Endothelial cell (in vitro differentiated cells): ENCODE results near the gene USP10. TPM values are rescaled to one million over a fixed set of nuclear protein-coding genes. Genes with fewer than 3 reads are reported as not detected.

Source experiments
- DNase-seq: peaks from one replicate; pipeline ENCODE4 v3.0.0; 2021; ENCODE audit warnings: low spot score
- H3K27ac Mint-ChIP-seq: one replicate; pipeline ENCODE4 v1.8.0; 2021; ENCODE audit warnings: mixed read lengths, inconsistent platforms; ENCODE audit not compliant: unreplicated experiment
- H3K27me3 Mint-ChIP-seq: one replicate; pipeline ENCODE4 v1.8.0; 2021; ENCODE audit warnings: mild to moderate bottlenecking, moderate library complexity, mixed read lengths, inconsistent platforms; ENCODE audit not compliant: unreplicated experiment
- H3K36me3 Mint-ChIP-seq: one replicate; pipeline ENCODE4 v1.8.0; 2021; ENCODE audit warnings: mild to moderate bottlenecking, low read depth, mixed read lengths, inconsistent platforms; ENCODE audit not compliant: unreplicated experiment
- H3K4me1 Mint-ChIP-seq: one replicate; pipeline ENCODE4 v1.8.0; 2021; ENCODE audit warnings: mild to moderate bottlenecking, mixed read lengths, inconsistent platforms; ENCODE audit not compliant: unreplicated experiment
- H3K4me3 Mint-ChIP-seq: one replicate; pipeline ENCODE4 v1.8.0; 2021; ENCODE audit warnings: mild to moderate bottlenecking, mixed read lengths, inconsistent platforms; ENCODE audit not compliant: unreplicated experiment
- H3K9me3 Mint-ChIP-seq: one replicate; pipeline ENCODE4 v1.8.0; 2021; ENCODE audit warnings: mixed read lengths, inconsistent platforms; ENCODE audit not compliant: unreplicated experiment
- total RNA-seq: library from RNA; stranded (reverse); fragmentation: NEBNext Ultra II Directional; extraction: Animal tissue kit (Norgen Biotek cat#: 25700); gene quantifications from one replicate; pipeline ENCODE4 v1.2.1, GENCODE V29; 2021; ENCODE audit not compliant: unreplicated experiment
- TF ChIP-seq, protein P1 (sequence below): fragments of 200-600 bp; sonication (generic); IDR thresholded peaks from one replicate; pipeline ENCODE4 v1.5.0; 2021; ENCODE audit warnings: antibody characterized with exemption; ENCODE audit not compliant: unreplicated experiment

The USP10 gene
- total RNA-seq, 1 donor from 2014 or later = 81.2 TPM

DNA sequence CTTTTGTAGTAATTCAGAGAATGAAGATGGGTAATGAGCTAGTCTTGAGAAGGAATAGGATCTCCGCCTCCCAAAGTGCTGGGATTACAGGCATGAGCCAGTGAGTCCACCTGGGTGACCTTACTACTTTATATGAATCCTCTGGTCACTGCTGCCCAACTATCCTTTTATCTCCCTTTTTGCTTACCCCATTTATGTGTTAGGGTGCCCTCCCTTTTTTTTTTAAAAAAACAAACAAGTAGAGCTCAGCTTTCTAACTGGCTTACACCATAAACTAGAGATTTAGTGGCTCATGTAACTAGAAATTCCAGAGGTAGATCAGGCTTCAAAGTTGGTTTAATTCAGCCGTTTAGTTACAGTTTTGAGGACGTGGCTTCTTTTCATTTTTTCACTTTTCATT, 15.6 kb downstream of the USP10 start:
- no peaks in the 10 kb centered on the region for H3K9me3 Mint-ChIP-seq
- no peak overlapping the region for H3K4me3 Mint-ChIP-seq
- no peak overlapping the region for H3K27ac Mint-ChIP-seq
- no peaks in the 10 kb centered on the region for H3K36me3 Mint-ChIP-seq
- H3K27me3 Mint-ChIP-seq = peaks cover 6% of the 10 kb centered on the region
- TF ChIP-seq, protein P1, sequence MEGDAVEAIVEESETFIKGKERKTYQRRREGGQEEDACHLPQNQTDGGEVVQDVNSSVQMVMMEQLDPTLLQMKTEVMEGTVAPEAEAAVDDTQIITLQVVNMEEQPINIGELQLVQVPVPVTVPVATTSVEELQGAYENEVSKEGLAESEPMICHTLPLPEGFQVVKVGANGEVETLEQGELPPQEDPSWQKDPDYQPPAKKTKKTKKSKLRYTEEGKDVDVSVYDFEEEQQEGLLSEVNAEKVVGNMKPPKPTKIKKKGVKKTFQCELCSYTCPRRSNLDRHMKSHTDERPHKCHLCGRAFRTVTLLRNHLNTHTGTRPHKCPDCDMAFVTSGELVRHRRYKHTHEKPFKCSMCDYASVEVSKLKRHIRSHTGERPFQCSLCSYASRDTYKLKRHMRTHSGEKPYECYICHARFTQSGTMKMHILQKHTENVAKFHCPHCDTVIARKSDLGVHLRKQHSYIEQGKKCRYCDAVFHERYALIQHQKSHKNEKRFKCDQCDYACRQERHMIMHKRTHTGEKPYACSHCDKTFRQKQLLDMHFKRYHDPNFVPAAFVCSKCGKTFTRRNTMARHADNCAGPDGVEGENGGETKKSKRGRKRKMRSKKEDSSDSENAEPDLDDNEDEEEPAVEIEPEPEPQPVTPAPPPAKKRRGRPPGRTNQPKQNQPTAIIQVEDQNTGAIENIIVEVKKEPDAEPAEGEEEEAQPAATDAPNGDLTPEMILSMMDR = no peak
- H3K4me1 Mint-ChIP-seq = peaks cover 19% of the 10 kb centered on the region
- no peak for DNase-seq

DNA sequence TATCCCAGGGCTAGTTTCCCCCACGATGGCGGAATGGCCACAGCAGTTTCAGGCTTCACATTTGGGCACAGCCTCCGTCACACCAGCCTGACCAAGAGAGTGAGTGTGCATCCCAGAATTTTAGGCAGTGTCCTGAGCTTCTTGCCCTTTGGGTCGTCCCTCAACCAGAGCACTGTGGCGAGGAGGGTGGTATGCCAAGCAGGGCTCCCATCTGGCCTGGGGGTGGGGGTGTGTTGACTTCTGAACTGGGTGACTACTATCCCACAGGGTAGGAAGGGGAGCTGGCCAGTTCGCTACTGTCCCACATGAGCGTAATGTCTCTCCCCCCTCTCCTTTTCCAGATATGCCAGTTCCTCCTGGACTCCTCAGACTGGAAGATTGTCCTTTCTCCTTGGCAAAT, 16.1 kb downstream of the USP10 start:
- H3K9me3 Mint-ChIP-seq = no peaks in the 10 kb centered on the region
- no peak overlapping the region for H3K4me3 Mint-ChIP-seq
- H3K36me3 Mint-ChIP-seq = no peaks in the 10 kb centered on the region
- H3K27ac Mint-ChIP-seq = no peak overlapping the region
- DNase-seq = no peak
- peaks cover 6% of the 10 kb centered on the region for H3K27me3 Mint-ChIP-seq
- TF ChIP-seq, protein P1 = no peak
- peaks cover 19% of the 10 kb centered on the region for H3K4me1 Mint-ChIP-seq

DNA sequence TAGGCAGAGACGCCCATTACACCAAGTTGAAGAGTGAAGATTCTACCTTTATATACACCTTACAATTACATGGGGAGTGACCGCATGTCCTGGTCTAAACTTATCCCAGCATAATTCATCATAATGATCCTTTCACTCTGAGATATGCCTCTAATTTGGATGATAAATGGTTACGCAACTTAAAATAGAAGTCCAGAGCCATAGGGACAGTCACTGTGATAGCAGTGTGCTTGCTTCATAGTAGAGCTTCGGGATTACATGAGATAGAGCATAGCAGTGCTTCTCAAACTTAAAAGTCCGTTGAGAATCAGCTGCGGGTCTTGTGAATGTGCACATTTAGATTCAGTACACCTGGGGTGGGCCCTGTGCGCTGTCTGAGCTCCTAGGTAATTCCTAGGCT, 16.9 kb downstream of the USP10 start:
- no peaks in the 10 kb centered on the region for H3K9me3 Mint-ChIP-seq
- H3K36me3 Mint-ChIP-seq = no peaks in the 10 kb centered on the region
- peaks cover 6% of the 10 kb centered on the region for H3K27me3 Mint-ChIP-seq
- H3K4me3 Mint-ChIP-seq = no peak overlapping the region
- TF ChIP-seq, protein P1 = no peak
- H3K27ac Mint-ChIP-seq = no peak overlapping the region
- no peak for DNase-seq
- H3K4me1 Mint-ChIP-seq = peaks cover 19% of the 10 kb centered on the region

DNA sequence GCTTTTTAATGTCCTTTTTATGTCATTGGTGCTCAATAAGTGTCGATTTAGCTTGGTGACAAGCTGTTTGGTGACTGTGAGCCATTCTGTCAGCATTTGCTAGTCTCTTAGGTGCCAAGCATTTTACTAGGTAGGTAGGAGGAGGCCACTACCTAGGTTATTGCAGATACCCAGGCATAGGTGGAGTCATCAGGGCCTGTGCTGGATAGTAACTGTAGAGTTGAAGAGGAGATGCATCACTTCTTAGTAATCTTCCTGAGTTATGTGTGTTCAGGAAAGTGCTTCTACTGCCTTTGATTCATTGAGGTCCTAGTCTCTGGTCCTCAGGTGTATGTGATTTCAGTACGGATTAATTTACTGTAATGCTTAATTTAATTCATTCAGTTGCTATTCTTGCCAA, 17.7 kb downstream of the USP10 start:
- H3K4me1 Mint-ChIP-seq = peaks cover 19% of the 10 kb centered on the region
- DNase-seq = no peak
- H3K9me3 Mint-ChIP-seq = no peaks in the 10 kb centered on the region
- H3K27ac Mint-ChIP-seq = no peak overlapping the region
- H3K4me3 Mint-ChIP-seq = no peak overlapping the region
- H3K36me3 Mint-ChIP-seq = no peaks in the 10 kb centered on the region
- H3K27me3 Mint-ChIP-seq = peaks cover 6% of the 10 kb centered on the region
- TF ChIP-seq, protein P1 = no peak

DNA sequence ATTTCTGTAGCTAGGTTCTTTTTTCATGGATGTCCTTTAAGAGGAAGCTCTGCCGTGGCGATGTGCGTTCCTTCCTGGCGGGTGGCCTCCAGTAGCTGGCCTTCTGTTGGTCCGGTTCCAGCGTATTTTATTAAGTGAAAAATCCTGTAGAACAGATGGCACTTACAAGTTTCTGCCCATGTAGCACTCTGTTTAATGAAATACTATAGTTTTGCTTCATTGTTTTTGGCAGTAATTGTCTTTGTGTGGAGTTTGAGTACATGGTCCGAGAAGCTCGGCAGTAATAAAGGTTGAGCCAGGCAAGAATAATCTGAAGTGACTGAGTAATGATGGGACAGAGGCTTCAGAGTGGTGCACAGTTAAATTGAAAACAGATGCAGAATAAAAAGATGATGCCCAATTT, 20.4 kb downstream of the USP10 start:
- Mint-ChIP-seq H3K36me3 (no peaks in the 10 kb centered on the region), H3K4me1 (peaks cover 30% of the 10 kb centered on the region), H3K9me3 (no peaks in the 10 kb centered on the region), H3K27ac (no peak overlapping the region), H3K4me3 (no peak overlapping the region), H3K27me3 (no peaks in the 10 kb centered on the region)
- TF ChIP-seq, protein P1 = no peak
- DNase-seq = no peak
